Heart right ventricle (tissue), 16 donors: ENCODE measurements around the gene TRIP11. TPM values are rescaled to one million over a fixed set of nuclear protein-coding genes. Genes with fewer than 3 reads are reported as not detected.

Experiments
- ATAC-seq, 8 donors: fragments of 200-7000 bp; cut with Tn5 transposase; one replicate each; pipeline ENCODE4 v1.9.1; 2020; ENCODE audit warnings: mild to moderate bottlenecking in 8 of 8, moderate library complexity in 8 of 8, moderate number of reproducible peaks in 1 of 8
- DNase-seq, 2 donors: peaks; one replicate each; pipeline ENCODE4 v3.0.0-alpha.2; 2020
- H3K27ac ChIP-seq, 10 donors: fragments of 200-600 bp; sonication (generic) in 2 of 10; one replicate each; pipeline versions ENCODE4 v1.5.0 to v1.8.0; 2020 to 2022; ENCODE audit warnings: mild to moderate bottlenecking in 3 of 10
- H3K27me3 ChIP-seq, 7 donors: fragments of 200-600 bp; one replicate each; pipeline ENCODE4 v1.8.0; 2021 to 2022; ENCODE audit warnings: mild to moderate bottlenecking in 2 of 7
- H3K36me3 ChIP-seq, 9 donors: fragments of 200-600 bp; sonication (generic) in 1 of 9; one replicate each; pipeline versions ENCODE4 v1.5.0 to v1.8.0; 2020 to 2022; ENCODE audit warnings: mild to moderate bottlenecking in 2 of 9
- H3K4me1 ChIP-seq, 9 donors: fragments of 200-600 bp; sonication (generic) in 1 of 9; one replicate each; pipeline versions ENCODE4 v1.5.0 to v1.8.0; 2020 to 2022; ENCODE audit warnings: mild to moderate bottlenecking in 4 of 9
- H3K4me3 ChIP-seq, 10 donors: fragments of 200-600 bp; sonication (generic) in 2 of 10; one replicate each; pipeline versions ENCODE4 v1.5.0 to v1.8.0; 2020 to 2022; ENCODE audit warnings: mild to moderate bottlenecking in 7 of 10, moderate library complexity in 2 of 10
- H3K9me3 ChIP-seq, 11 donors: fragments of 200-600 bp in 10 of 11; sonication (generic) in 2 of 11; one replicate each; pipeline versions ENCODE4 v1.5.0 to v1.8.0; 2013 to 2022; ENCODE audit warnings: mild to moderate bottlenecking in 2 of 11, control low read depth in 1 of 11, moderate library complexity in 1 of 11
- WGBS, 2 donors: extraction: QIAGEN DNeasy Blood & Tissue Kit; methylation state at CpG; one replicate each; pipeline ENCODE4 v1.1.7; 2013; ENCODE audit warnings: inconsistent platforms in 1 of 2; 5-methylcytosine and 5-hydroxymethylcytosine counted together
- intact Hi-C, 10 donors: fragments of 100-400 bp; cut with DNase I; formaldehyde crosslinking; loops; one replicate each; pipeline versions ENCODE4 v1.11.1 to v1.14.2; 2022
- polyA plus RNA-seq, 2 donors: library from polyadenylated mRNA; stranded (reverse); fragments of 200-250 nt; gene quantifications; one replicate each; pipeline ENCODE4 v1.2.3, GENCODE V29; 2013
- total RNA-seq, 10 donors: library from RNA; stranded (reverse); fragmentation: NEBNext Ultra II Directional in 3 of 10; extraction: Animal tissue kit (Norgen Biotek cat#: 25700) in 3 of 10; gene quantifications; one replicate each; pipeline versions ENCODE4 v1.2.1 to v1.2.4, GENCODE V29; 2021 to 2023
- TF ChIP-seq, protein P1 (sequence below), 9 donors: fragments of 200-600 bp; sonication (generic) in 2 of 9; IDR thresholded peaks; one replicate each; pipeline versions ENCODE4 v1.5.0 to v1.8.0; 2021 to 2022; ENCODE audit warnings: antibody characterized with exemption in 9 of 9, mild to moderate bottlenecking in 5 of 9, moderate library complexity in 1 of 9
- donor health status: Arrhythmogenic right ventricular cardiomyopathy.
- donor health status: ischemic (EF 13 %, LVEDD 7.1; RV severe dilation, severe dysfunction).
- donor health status: healthy with polysubstance abuse.
- donor health status: DM: no; HTN: yes; CAD: no.
- donor health status: DM: no; HTN: no; CAD: no.
- donor health status: ischemic (EF 25% LVEDD 6.9; RV normal size, moderate dysfunction).
- donor health status: ischemic (EF 25% LVEDD 5.7; RV mildly dilated, moderate dysfunction).
- donor health status: healthy.
- donor health status: DM: yes; HTN: yes; CAD: no.
- donor health status: Ischemic cardiomyopathy.
- donor health status: ischemic (EF 35%, LVEDD 5.7; RV mildly dilated, moderate dysfunction).
- donor health status: nonischemic (EF 11% LVEDD 7.7; RV severe dilation, severe dysfunction).
- donor health status: DM: yes; HTN: yes; CAD: no.
- donor health status: PGD.
- donor health status: ischemic (EF 29% LVEDD 5.4; RV normal size, mild dysfunction).
- donor health status: nonischemic (EF 23%, LVEDD 6.1; RV moderate dilation, normal function).

Gene TRIP11
- total and polyA plus RNA-seq, 12 donors = 4.0 to 73.3 (median 56.5) TPM

DNA sequence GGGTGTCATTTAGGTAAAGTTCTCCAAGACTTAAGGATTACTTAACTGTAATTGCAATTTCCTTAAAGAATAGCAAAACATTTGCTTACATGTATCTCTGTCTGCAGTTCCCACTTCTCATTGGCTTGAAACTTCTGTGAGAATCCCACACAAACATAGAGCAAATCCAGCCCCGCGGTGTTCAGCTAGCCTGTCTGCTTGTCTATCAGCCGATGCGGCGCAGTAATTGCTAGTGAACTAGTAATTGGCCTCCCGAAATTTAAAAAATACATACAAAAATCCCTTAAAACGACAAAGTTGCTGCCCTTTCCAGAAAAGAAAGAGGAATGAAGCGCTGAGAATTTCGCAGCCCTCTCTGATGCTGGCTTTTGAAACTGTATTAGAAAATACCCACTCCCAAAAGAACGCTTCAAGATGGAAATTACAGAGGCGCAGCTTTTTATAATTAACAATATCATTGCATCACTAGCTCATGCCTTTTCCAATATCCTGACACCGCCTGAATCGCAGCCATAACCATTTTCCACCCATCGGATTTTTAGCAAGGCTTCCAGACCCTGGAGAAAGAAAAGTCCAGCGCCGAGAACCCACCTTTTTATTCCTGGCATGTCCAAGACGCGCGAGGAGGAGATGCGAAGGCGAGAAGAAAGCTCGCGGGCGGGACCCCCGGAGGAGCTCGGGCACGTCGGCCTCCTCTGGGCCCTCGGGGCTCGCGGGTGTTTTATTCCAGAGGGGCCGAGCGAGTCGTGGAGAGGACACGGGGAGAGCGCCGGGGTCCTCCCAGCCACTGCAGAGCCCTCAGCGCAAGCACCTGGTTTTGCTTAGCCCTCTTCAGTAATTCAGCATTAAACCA lies 93.0 kb downstream of the TRIP11 start:
- Histone ChIP-seq H3K4me1 (peaks cover 0 to 22% (median 12%) of the 10 kb centered on the region in 9 donors), H3K27ac (peak overlapping the region; percentile 50 to 81 (median 72)), H3K27me3 (peaks cover 0 to 46% (median 8%) of the 10 kb centered on the region in 7 donors), H3K9me3 (no peaks in the 10 kb centered on the region), H3K4me3 (peak overlapping the region; percentile 0 to 66 (median 56)), H3K36me3 (peaks cover 0 to 1% (median 0%) of the 10 kb centered on the region in 9 donors)
- ATAC-seq = peak; percentile 32 to 62 (median 36)
- WGBS, 2 donors = 15 to 18% methylated on average over 38 of the region's 38 CpGs
- intact Hi-C loops = no loop called here
- TF ChIP-seq, protein P1, sequence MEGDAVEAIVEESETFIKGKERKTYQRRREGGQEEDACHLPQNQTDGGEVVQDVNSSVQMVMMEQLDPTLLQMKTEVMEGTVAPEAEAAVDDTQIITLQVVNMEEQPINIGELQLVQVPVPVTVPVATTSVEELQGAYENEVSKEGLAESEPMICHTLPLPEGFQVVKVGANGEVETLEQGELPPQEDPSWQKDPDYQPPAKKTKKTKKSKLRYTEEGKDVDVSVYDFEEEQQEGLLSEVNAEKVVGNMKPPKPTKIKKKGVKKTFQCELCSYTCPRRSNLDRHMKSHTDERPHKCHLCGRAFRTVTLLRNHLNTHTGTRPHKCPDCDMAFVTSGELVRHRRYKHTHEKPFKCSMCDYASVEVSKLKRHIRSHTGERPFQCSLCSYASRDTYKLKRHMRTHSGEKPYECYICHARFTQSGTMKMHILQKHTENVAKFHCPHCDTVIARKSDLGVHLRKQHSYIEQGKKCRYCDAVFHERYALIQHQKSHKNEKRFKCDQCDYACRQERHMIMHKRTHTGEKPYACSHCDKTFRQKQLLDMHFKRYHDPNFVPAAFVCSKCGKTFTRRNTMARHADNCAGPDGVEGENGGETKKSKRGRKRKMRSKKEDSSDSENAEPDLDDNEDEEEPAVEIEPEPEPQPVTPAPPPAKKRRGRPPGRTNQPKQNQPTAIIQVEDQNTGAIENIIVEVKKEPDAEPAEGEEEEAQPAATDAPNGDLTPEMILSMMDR (IDR thresholded peaks at IDR 0.05) = no peak
- DNase-seq = peak in 1 of 2 donors; percentile 31

DNA sequence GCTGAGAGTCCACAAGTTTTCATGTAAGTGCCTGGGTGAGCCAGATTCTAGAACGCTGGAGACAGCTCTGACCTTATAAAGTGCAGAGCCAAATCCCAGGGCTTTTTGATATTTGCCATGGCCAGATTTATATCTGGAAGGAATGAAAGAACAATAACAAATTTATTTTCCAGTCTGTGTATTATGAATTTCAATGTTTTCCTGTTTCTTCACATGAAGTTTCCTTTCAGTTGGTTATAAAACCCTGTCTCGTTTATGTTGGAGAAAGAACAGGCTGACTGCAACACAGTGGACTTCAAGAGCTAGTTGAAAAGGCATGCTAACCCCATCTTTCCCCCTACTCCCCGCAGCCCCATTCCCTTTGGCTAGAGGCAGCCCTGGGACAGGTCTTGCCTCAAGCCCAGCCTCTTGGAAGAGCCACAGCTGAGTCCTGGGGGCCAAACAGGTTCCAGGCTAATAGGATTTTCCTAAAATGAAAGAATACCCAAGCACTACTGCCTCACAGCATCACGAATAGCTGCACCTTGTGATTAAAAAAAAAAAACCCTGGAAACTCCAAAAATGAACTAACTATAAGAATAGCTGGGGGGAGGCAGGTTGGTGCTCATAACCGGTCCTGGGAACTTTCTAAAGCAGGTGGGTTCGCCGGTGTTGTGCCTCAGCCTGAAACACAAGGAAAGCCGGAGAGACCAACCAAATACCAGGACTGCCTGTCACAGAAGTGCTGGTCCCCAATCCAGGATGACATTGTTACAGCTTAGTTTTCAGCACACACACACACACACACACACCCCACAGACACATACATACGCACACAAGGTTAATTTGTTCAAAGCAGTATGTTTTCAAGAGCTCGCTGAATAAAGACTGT lies 93.9 kb downstream of the TRIP11 start:
- Histone ChIP-seq H3K36me3 (peaks cover 0 to 5% (median 0%) of the 10 kb centered on the region in 9 donors), H3K27ac (peak overlapping the region; percentile 14 to 81 (median 72)), H3K9me3 (no peaks in the 10 kb centered on the region), H3K4me1 (peaks cover 0 to 22% (median 12%) of the 10 kb centered on the region in 9 donors), H3K4me3 (peak overlapping the region in 9 of 10 donors; percentile 45 to 66 (median 58)), H3K27me3 (peaks cover 0 to 46% (median 8%) of the 10 kb centered on the region in 7 donors)
- no peak for DNase-seq
- peak in 2 of 8 donors; percentile 19 to 21 for ATAC-seq
- TF ChIP-seq, protein P1 (IDR thresholded peaks at IDR 0.05) = no peak
- intact Hi-C loops = no loop called here
- WGBS, 2 donors = 57 to 59% methylated on average over 10 of the region's 10 CpGs

DNA sequence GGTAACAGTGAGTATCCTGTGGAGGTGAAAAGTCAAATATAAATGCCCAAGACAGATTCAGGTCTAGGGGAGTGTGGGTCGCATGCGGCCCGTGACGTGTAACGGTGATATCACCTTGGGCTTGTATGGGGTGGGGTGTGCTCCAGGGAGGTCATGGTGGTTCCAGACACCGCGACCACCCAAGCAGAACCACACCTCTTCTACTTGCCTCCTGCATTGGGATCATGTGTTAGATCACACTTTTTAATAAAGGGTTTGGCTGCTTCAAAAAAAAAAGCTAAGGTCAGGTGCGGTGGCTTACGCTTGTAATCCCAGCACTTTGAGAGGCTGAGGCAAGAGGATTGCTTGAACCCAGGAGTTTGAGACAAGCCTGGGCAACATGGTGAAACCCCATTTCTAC lies 96.9 kb downstream of the TRIP11 start:
- Histone ChIP-seq H3K9me3 (peaks cover 0 to 10% (median 0%) of the 10 kb centered on the region in 11 donors), H3K36me3 (peaks cover 0 to 26% (median 0%) of the 10 kb centered on the region in 9 donors), H3K4me3 (peak overlapping the region in 1 of 10 donors; percentile 55), H3K4me1 (peaks cover 0 to 22% (median 12%) of the 10 kb centered on the region in 9 donors), H3K27me3 (peaks cover 0 to 40% (median 8%) of the 10 kb centered on the region in 7 donors), H3K27ac (no peak overlapping the region)
- TF ChIP-seq, protein P1 (IDR thresholded peaks at IDR 0.05) = no peak
- ATAC-seq (no peak), DNase-seq (no peak)
- 94% methylated on average over 9 of the region's 9 CpGs for WGBS, 2 donors
- intact Hi-C loops = no loop called here

DNA sequence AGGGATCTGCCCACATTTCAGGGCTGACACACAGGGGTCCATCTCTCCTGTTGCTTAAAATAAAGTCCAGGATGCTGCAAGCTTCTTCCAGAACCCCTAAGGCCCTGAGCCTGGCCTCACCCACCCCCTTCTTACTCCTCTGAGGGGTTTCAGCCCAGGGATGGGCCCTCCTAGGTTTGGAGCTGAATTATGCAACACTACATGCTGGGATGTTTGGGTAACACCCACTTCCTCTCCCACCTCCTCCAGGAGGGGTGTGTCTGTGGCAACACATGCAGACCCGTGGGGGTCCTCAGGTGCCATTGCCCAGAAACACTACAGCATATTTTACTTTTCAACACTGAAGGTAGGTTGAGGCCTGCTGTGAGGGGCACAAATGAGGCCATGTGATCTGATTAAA lies 97.7 kb downstream of the TRIP11 start:
- H3K9me3 ChIP-seq = peaks cover 0 to 10% (median 0%) of the 10 kb centered on the region in 11 donors
- no peak overlapping the region for H3K27ac ChIP-seq
- no peak overlapping the region for H3K4me3 ChIP-seq
- TF ChIP-seq, protein P1 (IDR thresholded peaks at IDR 0.05) = no peak
- intact Hi-C loops = no loop called here
- peaks cover 0 to 35% (median 8%) of the 10 kb centered on the region in 7 donors for H3K27me3 ChIP-seq
- H3K36me3 ChIP-seq = peaks cover 0 to 34% (median 0%) of the 10 kb centered on the region in 9 donors
- ATAC-seq = no peak
- H3K4me1 ChIP-seq = peaks cover 0 to 19% (median 9%) of the 10 kb centered on the region in 9 donors
- 48 to 62% methylated on average over 1 of the region's 1 CpG for WGBS, 2 donors
- no peak for DNase-seq
